ENCODE measurements around the gene KRTAP10-1.

KRTAP10-1 gene

GRCh38 chr21:44525391-44526095 is 14.5 kb downstream of the KRTAP10-1 start:
- no peak overlapping the region for H3K4me3 ChIP-seq (ENCODE audit: low read length in 2 of 2)
- no peak overlapping the region for H3K9ac ChIP-seq (ENCODE audit: low read length in 2 of 2)
- H3K27me3 ChIP-seq (ENCODE audit: control insufficient read depth in 1 of 2, insufficient read depth in 2 of 2, low read length in 2 of 2) = peaks cover 0 to 5% of the 10 kb centered on the region in 2 donors
- no peak overlapping the region for H3K27ac ChIP-seq (ENCODE audit: low read length)
- no peaks in the 10 kb centered on the region for H3K4me1 ChIP-seq (ENCODE audit: control insufficient read depth, insufficient read depth, low read length)
- no peaks in the 10 kb centered on the region for H3K36me3 ChIP-seq (ENCODE audit: control insufficient read depth in 2 of 2, insufficient read depth in 2 of 2, low read length in 2 of 2)
- H3K9me3 ChIP-seq (ENCODE audit: control insufficient read depth in 2 of 2, low read length in 2 of 2) = no peaks in the 10 kb centered on the region

GRCh38 chr21:44524414-44525371 is 15.3 kb downstream of the KRTAP10-1 start:
- Histone ChIP-seq H3K36me3 (ENCODE audit: control insufficient read depth in 2 of 2, insufficient read depth in 2 of 2, low read length in 2 of 2) (no peaks in the 10 kb centered on the region), H3K27ac (ENCODE audit: low read length) (no peak overlapping the region), H3K27me3 (ENCODE audit: control insufficient read depth in 1 of 2, insufficient read depth in 2 of 2, low read length in 2 of 2) (peaks cover 0 to 5% of the 10 kb centered on the region in 2 donors), H3K4me1 (ENCODE audit: control insufficient read depth, insufficient read depth, low read length) (no peaks in the 10 kb centered on the region), H3K9me3 (ENCODE audit: control insufficient read depth in 2 of 2, low read length in 2 of 2) (no peaks in the 10 kb centered on the region), H3K9ac (ENCODE audit: low read length in 2 of 2) (no peak overlapping the region), H3K4me3 (ENCODE audit: low read length in 2 of 2) (no peak overlapping the region)

GRCh38 chr21:44523567-44524413 is 16.2 kb downstream of the KRTAP10-1 start:
- Histone ChIP-seq H3K9me3 (ENCODE audit: control insufficient read depth in 2 of 2, low read length in 2 of 2) (no peaks in the 10 kb centered on the region), H3K9ac (ENCODE audit: low read length in 2 of 2) (no peak overlapping the region), H3K4me3 (ENCODE audit: low read length in 2 of 2) (no peak overlapping the region), H3K36me3 (ENCODE audit: control insufficient read depth in 2 of 2, insufficient read depth in 2 of 2, low read length in 2 of 2) (no peaks in the 10 kb centered on the region), H3K4me1 (ENCODE audit: control insufficient read depth, insufficient read depth, low read length) (no peaks in the 10 kb centered on the region), H3K27me3 (ENCODE audit: control insufficient read depth in 1 of 2, insufficient read depth in 2 of 2, low read length in 2 of 2) (peaks cover 0 to 5% of the 10 kb centered on the region in 2 donors), H3K27ac (ENCODE audit: low read length) (no peak overlapping the region)

GRCh38 chr21:44522753-44523204 is 17.2 kb downstream of the KRTAP10-1 start:
- Histone ChIP-seq H3K36me3 (ENCODE audit: control insufficient read depth in 2 of 2, insufficient read depth in 2 of 2, low read length in 2 of 2) (no peaks in the 10 kb centered on the region), H3K9ac (ENCODE audit: low read length in 2 of 2) (no peak overlapping the region), H3K4me1 (ENCODE audit: control insufficient read depth, insufficient read depth, low read length) (no peaks in the 10 kb centered on the region), H3K27me3 (ENCODE audit: control insufficient read depth in 1 of 2, insufficient read depth in 2 of 2, low read length in 2 of 2) (peaks cover 0 to 5% of the 10 kb centered on the region in 2 donors), H3K4me3 (ENCODE audit: low read length in 2 of 2) (no peak overlapping the region), H3K9me3 (ENCODE audit: control insufficient read depth in 2 of 2, low read length in 2 of 2) (no peaks in the 10 kb centered on the region), H3K27ac (ENCODE audit: low read length) (no peak overlapping the region)

- H3K36me3 ChIP-seq (ENCODE audit: control insufficient read depth in 2 of 2, insufficient read depth in 2 of 2, low read length in 2 of 2) = no peaks in the 10 kb centered on the region
- H3K4me1 ChIP-seq (ENCODE audit: control insufficient read depth, insufficient read depth, low read length) = no peaks in the 10 kb centered on the region
- H3K27ac ChIP-seq (ENCODE audit: low read length) = no peak overlapping the region
- no peak overlapping the region for H3K4me3 ChIP-seq (ENCODE audit: low read length in 2 of 2)
- no peaks in the 10 kb centered on the region for H3K9me3 ChIP-seq (ENCODE audit: control insufficient read depth in 2 of 2, low read length in 2 of 2)
- H3K9ac ChIP-seq (ENCODE audit: low read length in 2 of 2) = no peak overlapping the region
- H3K27me3 ChIP-seq (ENCODE audit: control insufficient read depth in 1 of 2, insufficient read depth in 2 of 2, low read length in 2 of 2) = peaks cover 0 to 5% of the 10 kb centered on the region in 2 donors
Measured at GRCh38 chr21:44521928-44522752, 17.9 kb downstream of the KRTAP10-1 start.

GRCh38 chr21:44521301-44521927 is 18.6 kb downstream of the KRTAP10-1 start:
- H3K4me3 ChIP-seq (ENCODE audit: low read length in 2 of 2) = no peak overlapping the region
- H3K36me3 ChIP-seq (ENCODE audit: control insufficient read depth in 2 of 2, insufficient read depth in 2 of 2, low read length in 2 of 2) = no peaks in the 10 kb centered on the region
- no peaks in the 10 kb centered on the region for H3K9me3 ChIP-seq (ENCODE audit: control insufficient read depth in 2 of 2, low read length in 2 of 2)
- H3K9ac ChIP-seq (ENCODE audit: low read length in 2 of 2) = no peak overlapping the region
- no peaks in the 10 kb centered on the region for H3K4me1 ChIP-seq (ENCODE audit: control insufficient read depth, insufficient read depth, low read length)
- no peak overlapping the region for H3K27ac ChIP-seq (ENCODE audit: low read length)
- H3K27me3 ChIP-seq (ENCODE audit: control insufficient read depth in 1 of 2, insufficient read depth in 2 of 2, low read length in 2 of 2) = peaks cover 0 to 5% of the 10 kb centered on the region in 2 donors

- H3K27me3 ChIP-seq (ENCODE audit: control insufficient read depth in 1 of 2, insufficient read depth in 2 of 2, low read length in 2 of 2) = peaks cover 0 to 5% of the 10 kb centered on the region in 2 donors
- no peak overlapping the region for H3K27ac ChIP-seq (ENCODE audit: low read length)
- no peaks in the 10 kb centered on the region for H3K36me3 ChIP-seq (ENCODE audit: control insufficient read depth in 2 of 2, insufficient read depth in 2 of 2, low read length in 2 of 2)
- H3K4me1 ChIP-seq (ENCODE audit: control insufficient read depth, insufficient read depth, low read length) = no peaks in the 10 kb centered on the region
- H3K9me3 ChIP-seq (ENCODE audit: control insufficient read depth in 2 of 2, low read length in 2 of 2) = no peaks in the 10 kb centered on the region
- no peak overlapping the region for H3K9ac ChIP-seq (ENCODE audit: low read length in 2 of 2)
- H3K4me3 ChIP-seq (ENCODE audit: low read length in 2 of 2) = no peak overlapping the region
Measured at GRCh38 chr21:44520326-44521300, 19.4 kb downstream of the KRTAP10-1 start.

GRCh38 chr21:44519346-44520325 is 20.4 kb downstream of the KRTAP10-1 start:
- Histone ChIP-seq H3K4me3 (ENCODE audit: low read length in 2 of 2) (no peak overlapping the region), H3K9ac (ENCODE audit: low read length in 2 of 2) (no peak overlapping the region), H3K27me3 (ENCODE audit: control insufficient read depth in 1 of 2, insufficient read depth in 2 of 2, low read length in 2 of 2) (peaks cover 0 to 2% of the 10 kb centered on the region in 2 donors), H3K9me3 (ENCODE audit: control insufficient read depth in 2 of 2, low read length in 2 of 2) (no peaks in the 10 kb centered on the region), H3K4me1 (ENCODE audit: control insufficient read depth, insufficient read depth, low read length) (no peaks in the 10 kb centered on the region), H3K36me3 (ENCODE audit: control insufficient read depth in 2 of 2, insufficient read depth in 2 of 2, low read length in 2 of 2) (no peaks in the 10 kb centered on the region), H3K27ac (ENCODE audit: low read length) (no peak overlapping the region)

Data from stomach smooth muscle (tissue), 2 donors.